ENCODE measurements around the gene PKNOX2.

Gene PKNOX2

GRCh38 chr11:125162743-125163142, 1.8 kb upstream of the PKNOX2 start:
- no peak for TF ChIP-seq CTCF (IDR thresholded peaks at IDR 0.05; ENCODE audit: low read depth, low read length, missing control alignments)
- no peak for DNase-seq (ENCODE audit: extremely low read depth, low read depth)
- H3K4me3 ChIP-seq (replicated peaks; ENCODE audit: low read depth, low read length) = no peak overlapping the region

GRCh38 chr11:125163431-125164063, 1.0 kb upstream of the PKNOX2 start:
- no peak overlapping the region for H3K4me3 ChIP-seq (replicated peaks; ENCODE audit: low read depth, low read length)
- no peak for TF ChIP-seq CTCF (IDR thresholded peaks at IDR 0.05; ENCODE audit: low read depth, low read length, missing control alignments)
- DNase-seq (ENCODE audit: extremely low read depth, low read depth) = no peak

- no peak for DNase-seq (ENCODE audit: extremely low read depth, low read depth)
- no peak for TF ChIP-seq CTCF (IDR thresholded peaks at IDR 0.05; ENCODE audit: low read depth, low read length, missing control alignments)
- no peak overlapping the region for H3K4me3 ChIP-seq (replicated peaks; ENCODE audit: low read depth, low read length)
These were observed 495 bp upstream of the PKNOX2 start for GRCh38 chr11:125164091-125164421.

- DNase-seq (ENCODE audit: extremely low read depth, low read depth) = no peak
- H3K4me3 ChIP-seq (replicated peaks; ENCODE audit: low read depth, low read length) = peak overlapping the region; percentile 17
- TF ChIP-seq CTCF (IDR thresholded peaks at IDR 0.05; ENCODE audit: low read depth, low read length, missing control alignments) = no peak
These were observed 726 bp downstream of the PKNOX2 start for GRCh38 chr11:125165111-125165842.

GRCh38 chr11:125165843-125166763, 1.6 kb downstream of the PKNOX2 start:
- no peak for DNase-seq (ENCODE audit: extremely low read depth, low read depth)
- no peak for TF ChIP-seq CTCF (IDR thresholded peaks at IDR 0.05; ENCODE audit: low read depth, low read length, missing control alignments)

GRCh38 chr11:125166764-125167291, 2.3 kb downstream of the PKNOX2 start:
- DNase-seq (ENCODE audit: extremely low read depth, low read depth) = no peak
- no peak for TF ChIP-seq CTCF (IDR thresholded peaks at IDR 0.05; ENCODE audit: low read depth, low read length, missing control alignments)
- H3K4me3 ChIP-seq (replicated peaks; ENCODE audit: low read depth, low read length) = no peak overlapping the region

More at GRCh38 chr11:125165843-125166763, 1.6 kb downstream of the PKNOX2 start:
- peak overlapping the region; percentile 17; the same call in 1 of the 2 replicates for H3K4me3 ChIP-seq (replicated peaks; ENCODE audit: low read depth, low read length)

Measured in HFF-Myc (cell line).